Measurements from ENCODE around the gene ARPC1A. TPM values are rescaled to one million over a fixed set of nuclear protein-coding genes. Genes with fewer than 3 reads are reported as not detected.
"Not testable (repeated sequence)": the region's sequence is repeated elsewhere in the genome, so short reads cannot be mapped to it uniquely, and the experiment has no call there.

Gene ARPC1A
- total RNA-seq, 1 donor from 2014 or later: 53.2 TPM

GRCh38 chr7:99375070-99375807, 49.5 kb downstream of the ARPC1A start:
- H3K9ac ChIP-seq (ENCODE audit: low read depth in 1 of 3, low read length in 3 of 3): peak overlapping the region in 1 of 3 donors; percentile 62
- H3K36me3 ChIP-seq (ENCODE audit: control insufficient read depth in 3 of 3, insufficient read depth in 3 of 3, low read length in 3 of 3): peaks cover 0 to 1% (median 0%) of the 10 kb centered on the region in 3 donors
- H3K27ac ChIP-seq (ENCODE audit: low read depth, low read length): peak overlapping the region; percentile 82
- H3K27me3 ChIP-seq (ENCODE audit: control insufficient read depth in 3 of 3, insufficient read depth in 3 of 3, low read length in 3 of 3): no peaks in the 10 kb centered on the region
- no peaks in the 10 kb centered on the region for H3K9me3 ChIP-seq (ENCODE audit: control insufficient read depth in 3 of 3, low read length in 3 of 3)
- peaks cover 19 to 23% (median 22%) of the 10 kb centered on the region in 3 donors for H3K4me1 ChIP-seq (ENCODE audit: control insufficient read depth in 3 of 3, insufficient read depth in 3 of 3, low read length in 3 of 3)
- peak overlapping the region; percentile 48 to 68 (median 59) for H3K4me3 ChIP-seq (ENCODE audit: low read length in 3 of 3)

DNA sequence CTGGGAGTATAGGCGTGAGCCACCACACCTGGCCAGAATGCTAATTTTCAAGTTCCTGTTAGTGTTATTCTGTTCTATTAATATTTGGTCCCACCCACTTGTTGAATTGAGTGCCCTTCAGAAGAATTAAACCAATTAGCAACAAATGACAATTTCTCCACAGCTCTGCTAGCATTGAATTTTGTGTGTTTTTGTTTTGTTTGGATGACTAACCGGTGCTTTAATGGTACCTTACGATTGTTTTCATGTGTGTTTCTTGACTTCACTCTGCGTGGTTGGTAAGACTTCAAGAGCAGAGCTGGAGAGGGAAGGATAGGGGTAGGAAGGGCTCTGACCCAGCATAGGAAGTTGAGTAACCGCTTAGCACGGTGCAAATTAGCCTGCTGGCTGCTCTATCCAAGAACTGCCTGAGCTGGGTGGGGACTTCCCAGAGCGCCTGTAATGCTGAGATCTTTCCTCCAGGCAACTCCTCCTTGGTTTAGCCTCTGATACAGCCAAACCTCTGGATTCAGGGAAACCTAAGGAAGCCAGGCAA, 53.4 kb downstream of the ARPC1A start:
- Histone ChIP-seq H3K36me3 (ENCODE audit: control insufficient read depth in 3 of 3, insufficient read depth in 3 of 3, low read length in 3 of 3) (peaks cover 0 to 2% (median 2%) of the 10 kb centered on the region in 3 donors), H3K27me3 (ENCODE audit: control insufficient read depth in 3 of 3, insufficient read depth in 3 of 3, low read length in 3 of 3) (no peaks in the 10 kb centered on the region), H3K4me1 (ENCODE audit: control insufficient read depth in 3 of 3, insufficient read depth in 3 of 3, low read length in 3 of 3) (peaks cover 28 to 36% (median 28%) of the 10 kb centered on the region in 3 donors), H3K9me3 (ENCODE audit: control insufficient read depth in 3 of 3, low read length in 3 of 3) (no peaks in the 10 kb centered on the region), H3K4me3 (ENCODE audit: low read length in 3 of 3) (peak overlapping the region in 1 of 3 donors; percentile 38), H3K9ac (ENCODE audit: low read depth in 1 of 3, low read length in 3 of 3) (peak overlapping the region; percentile 39 to 66 (median 65)), H3K27ac (ENCODE audit: low read depth, low read length) (peak overlapping the region; percentile 81)

DNA sequence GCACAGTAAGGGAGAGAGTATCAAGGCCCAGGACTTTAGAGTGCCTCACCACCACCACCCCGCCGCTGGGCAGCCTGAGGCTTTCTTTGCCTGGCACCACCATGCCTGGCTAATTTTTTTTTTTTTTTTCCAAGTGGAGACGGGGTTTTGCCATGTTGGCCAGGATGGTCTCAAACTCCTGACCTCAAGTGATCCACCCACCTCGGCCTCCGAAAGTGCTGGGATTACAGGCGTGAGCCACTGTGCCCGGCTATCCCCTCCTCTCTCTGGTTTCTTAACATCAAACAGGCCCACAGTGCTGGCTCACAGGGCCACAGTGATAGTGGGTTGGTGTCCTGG, 54.0 kb downstream of the ARPC1A start:
- Histone ChIP-seq H3K4me3 (ENCODE audit: low read length in 3 of 3) (peak overlapping the region in 2 of 3 donors; percentile 35 to 54), H3K9ac (ENCODE audit: low read depth in 1 of 3, low read length in 3 of 3) (peak overlapping the region; percentile 39 to 66 (median 65)), H3K4me1 (ENCODE audit: control insufficient read depth in 3 of 3, insufficient read depth in 3 of 3, low read length in 3 of 3) (peaks cover 26 to 34% (median 28%) of the 10 kb centered on the region in 3 donors), H3K27ac (ENCODE audit: low read depth, low read length) (peak overlapping the region; percentile 81)
- not testable (repeated sequence) for H3K27me3 ChIP-seq (ENCODE audit: control insufficient read depth in 3 of 3, insufficient read depth in 3 of 3, low read length in 3 of 3); H3K9me3 ChIP-seq (ENCODE audit: control insufficient read depth in 3 of 3, low read length in 3 of 3); H3K36me3 ChIP-seq (ENCODE audit: control insufficient read depth in 3 of 3, insufficient read depth in 3 of 3, low read length in 3 of 3)

DNA sequence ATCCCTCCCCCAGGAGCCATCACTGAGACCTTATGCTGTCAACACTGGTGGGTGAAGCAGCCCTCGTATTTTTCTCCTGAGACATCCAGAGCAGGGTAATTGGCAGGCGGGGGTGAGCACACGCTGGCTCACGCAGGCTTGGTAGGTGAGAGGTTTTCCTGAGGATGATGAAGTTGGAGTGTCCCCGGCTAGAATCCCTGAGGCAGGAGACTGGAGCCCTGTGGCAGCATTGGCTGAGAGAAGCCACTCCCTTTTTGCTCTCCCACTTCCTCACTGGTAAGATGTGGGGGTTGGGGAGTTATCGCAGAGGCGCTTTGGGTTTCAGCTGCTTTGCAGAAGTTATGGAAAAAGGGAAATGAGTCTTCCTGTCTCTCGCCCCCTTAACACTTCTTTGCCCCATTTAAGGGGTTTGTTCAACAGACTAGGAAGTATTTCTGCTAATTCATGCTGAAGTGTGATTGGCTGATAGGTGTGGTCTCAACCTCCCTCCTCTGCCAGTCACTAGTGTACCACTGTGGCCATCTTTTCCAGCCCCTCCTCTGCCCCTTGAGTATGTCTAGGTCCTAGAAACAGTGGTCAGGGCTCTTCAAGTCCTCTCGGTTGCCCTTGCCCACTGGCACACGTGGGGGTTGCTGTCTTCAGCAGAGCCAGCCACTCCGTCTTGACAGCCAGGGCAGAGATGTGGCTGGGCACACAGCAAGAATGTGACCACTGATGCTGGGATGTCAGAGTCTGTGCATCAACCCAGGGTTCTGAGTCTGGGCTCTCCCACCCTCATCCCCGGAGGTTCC, 54.5 kb downstream of the ARPC1A start:
- Histone ChIP-seq H3K4me3 (ENCODE audit: low read length in 3 of 3) (peak overlapping the region; percentile 35 to 54 (median 42)), H3K9ac (ENCODE audit: low read depth in 1 of 3, low read length in 3 of 3) (peak overlapping the region; percentile 39 to 66 (median 65)), H3K9me3 (ENCODE audit: control insufficient read depth in 3 of 3, low read length in 3 of 3) (no peaks in the 10 kb centered on the region), H3K27me3 (ENCODE audit: control insufficient read depth in 3 of 3, insufficient read depth in 3 of 3, low read length in 3 of 3) (no peaks in the 10 kb centered on the region), H3K36me3 (ENCODE audit: control insufficient read depth in 3 of 3, insufficient read depth in 3 of 3, low read length in 3 of 3) (peaks cover 0 to 2% (median 2%) of the 10 kb centered on the region in 3 donors), H3K27ac (ENCODE audit: low read depth, low read length) (peak overlapping the region; percentile 81), H3K4me1 (ENCODE audit: control insufficient read depth in 3 of 3, insufficient read depth in 3 of 3, low read length in 3 of 3) (peaks cover 26 to 34% (median 28%) of the 10 kb centered on the region in 3 donors)

GRCh38 chr7:99380823-99381663, 55.3 kb downstream of the ARPC1A start:
- Histone ChIP-seq H3K27me3 (ENCODE audit: control insufficient read depth in 3 of 3, insufficient read depth in 3 of 3, low read length in 3 of 3) (no peaks in the 10 kb centered on the region), H3K4me3 (ENCODE audit: low read length in 3 of 3) (peak overlapping the region in 2 of 3 donors; percentile 13 to 54), H3K36me3 (ENCODE audit: control insufficient read depth in 3 of 3, insufficient read depth in 3 of 3, low read length in 3 of 3) (peaks cover 0 to 2% (median 2%) of the 10 kb centered on the region in 3 donors), H3K9ac (ENCODE audit: low read depth in 1 of 3, low read length in 3 of 3) (peak overlapping the region in 1 of 3 donors; percentile 50), H3K9me3 (ENCODE audit: control insufficient read depth in 3 of 3, low read length in 3 of 3) (no peaks in the 10 kb centered on the region), H3K4me1 (ENCODE audit: control insufficient read depth in 3 of 3, insufficient read depth in 3 of 3, low read length in 3 of 3) (peaks cover 24 to 31% (median 26%) of the 10 kb centered on the region in 3 donors), H3K27ac (ENCODE audit: low read depth, low read length) (peak overlapping the region; percentile 81)

DNA sequence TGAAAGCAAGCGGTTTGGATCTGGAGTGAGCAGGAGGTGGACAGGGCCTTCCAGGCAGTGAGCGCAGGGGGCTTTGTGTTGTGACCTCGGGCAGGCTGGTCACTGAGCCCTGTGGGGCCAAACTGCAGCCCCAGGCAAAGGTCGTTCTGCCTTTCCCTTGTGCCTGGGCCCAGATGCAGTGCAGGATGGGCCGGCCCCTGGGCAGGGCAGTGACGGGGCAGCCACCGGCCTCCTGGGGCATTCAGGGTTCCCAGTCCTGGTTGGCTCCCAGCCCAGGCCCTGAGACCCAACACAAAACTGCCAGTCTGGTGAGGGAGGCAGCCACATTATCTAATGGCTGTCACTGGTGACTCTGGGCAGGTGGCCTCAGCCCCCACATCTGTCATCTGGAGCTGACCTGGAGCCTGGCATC, 56.0 kb downstream of the ARPC1A start:
- Histone ChIP-seq H3K9ac (ENCODE audit: low read depth in 1 of 3, low read length in 3 of 3) (peak overlapping the region in 1 of 3 donors; percentile 25), H3K4me1 (ENCODE audit: control insufficient read depth in 3 of 3, insufficient read depth in 3 of 3, low read length in 3 of 3) (peaks cover 24 to 28% (median 26%) of the 10 kb centered on the region in 3 donors), H3K27ac (ENCODE audit: low read depth, low read length) (no peak overlapping the region), H3K27me3 (ENCODE audit: control insufficient read depth in 3 of 3, insufficient read depth in 3 of 3, low read length in 3 of 3) (no peaks in the 10 kb centered on the region), H3K36me3 (ENCODE audit: control insufficient read depth in 3 of 3, insufficient read depth in 3 of 3, low read length in 3 of 3) (peaks cover 0 to 5% (median 4%) of the 10 kb centered on the region in 3 donors), H3K9me3 (ENCODE audit: control insufficient read depth in 3 of 3, low read length in 3 of 3) (no peaks in the 10 kb centered on the region), H3K4me3 (ENCODE audit: low read length in 3 of 3) (peak overlapping the region in 1 of 3 donors; percentile 14)

GRCh38 chr7:99383203-99383602, 57.5 kb downstream of the ARPC1A start:
- Histone ChIP-seq H3K4me3 (ENCODE audit: low read length in 3 of 3) (no peak overlapping the region), H3K36me3 (ENCODE audit: control insufficient read depth in 3 of 3, insufficient read depth in 3 of 3, low read length in 3 of 3) (peaks cover 5 to 11% (median 6%) of the 10 kb centered on the region in 3 donors), H3K9ac (ENCODE audit: low read depth in 1 of 3, low read length in 3 of 3) (no peak overlapping the region), H3K4me1 (ENCODE audit: control insufficient read depth in 3 of 3, insufficient read depth in 3 of 3, low read length in 3 of 3) (peaks cover 24 to 28% (median 26%) of the 10 kb centered on the region in 3 donors), H3K9me3 (ENCODE audit: control insufficient read depth in 3 of 3, low read length in 3 of 3) (no peaks in the 10 kb centered on the region), H3K27ac (ENCODE audit: low read depth, low read length) (no peak overlapping the region), H3K27me3 (ENCODE audit: control insufficient read depth in 3 of 3, insufficient read depth in 3 of 3, low read length in 3 of 3) (no peaks in the 10 kb centered on the region)

DNA sequence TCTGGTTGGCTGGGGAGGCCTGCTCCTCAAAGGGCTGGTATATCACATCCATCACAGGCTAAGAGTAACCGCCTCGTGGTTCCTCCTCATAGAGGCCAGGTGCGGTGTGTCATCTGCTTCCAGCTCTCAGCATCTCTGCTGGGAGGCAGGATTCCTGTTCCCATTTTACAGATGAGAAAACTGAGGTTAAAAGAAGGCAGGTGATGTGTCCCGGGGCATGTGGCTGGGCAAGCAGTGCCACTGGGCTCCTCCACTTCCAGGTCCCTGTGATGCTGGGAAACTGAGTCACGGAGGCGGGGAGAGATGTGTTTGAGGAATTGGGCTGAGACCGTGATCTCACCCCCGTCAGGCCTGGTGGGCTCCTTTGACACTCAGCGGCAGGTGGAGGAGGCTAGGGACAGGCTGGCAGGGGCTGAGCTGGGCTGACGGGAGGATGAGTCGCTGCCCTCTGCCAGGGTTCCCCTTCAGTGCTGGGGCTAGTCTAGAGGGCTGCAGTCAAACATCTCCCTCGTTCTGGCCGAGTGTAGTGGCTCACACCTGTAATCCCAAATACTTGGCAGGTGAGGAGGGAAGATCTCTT, 58.2 kb downstream of the ARPC1A start:
- Histone ChIP-seq H3K36me3 (ENCODE audit: control insufficient read depth in 3 of 3, insufficient read depth in 3 of 3, low read length in 3 of 3) (peaks cover 6 to 15% (median 8%) of the 10 kb centered on the region in 3 donors), H3K27me3 (ENCODE audit: control insufficient read depth in 3 of 3, insufficient read depth in 3 of 3, low read length in 3 of 3) (no peaks in the 10 kb centered on the region), H3K4me1 (ENCODE audit: control insufficient read depth in 3 of 3, insufficient read depth in 3 of 3, low read length in 3 of 3) (peaks cover 24 to 28% (median 26%) of the 10 kb centered on the region in 3 donors), H3K27ac (ENCODE audit: low read depth, low read length) (no peak overlapping the region), H3K9me3 (ENCODE audit: control insufficient read depth in 3 of 3, low read length in 3 of 3) (no peaks in the 10 kb centered on the region), H3K9ac (ENCODE audit: low read depth in 1 of 3, low read length in 3 of 3) (no peak overlapping the region), H3K4me3 (ENCODE audit: low read length in 3 of 3) (no peak overlapping the region)

- Histone ChIP-seq H3K27ac (ENCODE audit: low read depth, low read length) (no peak overlapping the region), H3K36me3 (ENCODE audit: control insufficient read depth in 3 of 3, insufficient read depth in 3 of 3, low read length in 3 of 3) (peaks cover 9 to 15% (median 11%) of the 10 kb centered on the region in 3 donors), H3K9me3 (ENCODE audit: control insufficient read depth in 3 of 3, low read length in 3 of 3) (no peaks in the 10 kb centered on the region), H3K9ac (ENCODE audit: low read depth in 1 of 3, low read length in 3 of 3) (no peak overlapping the region), H3K4me1 (ENCODE audit: control insufficient read depth in 3 of 3, insufficient read depth in 3 of 3, low read length in 3 of 3) (peaks cover 20 to 24% (median 21%) of the 10 kb centered on the region in 3 donors), H3K27me3 (ENCODE audit: control insufficient read depth in 3 of 3, insufficient read depth in 3 of 3, low read length in 3 of 3) (no peaks in the 10 kb centered on the region), H3K4me3 (ENCODE audit: low read length in 3 of 3) (no peak overlapping the region)
Observed at GRCh38 chr7:99384523-99384922, 58.8 kb downstream of the ARPC1A start.

Measured in skeletal muscle tissue (tissue), 4 donors.